Globus pallidus (tissue), 1 donor: Measurements from ENCODE around the gene OR9G1.
"Not testable (repeated sequence)": the region's sequence is repeated elsewhere in the genome, so short reads cannot be mapped to it uniquely, and the experiment has no call there.

Experiments used
- DNase-seq: peaks from one replicate; pipeline ENCODE4 v3.0.0-alpha.2; 2015; ENCODE audit warnings: low spot score

Gene OR9G1

GRCh38 chr11:56698795-56699194, at the start of gene OR9G1:
TSS of gene OR9G1 (plus strand) at chr11:56699095. CDS start at chr11:56700388, 1,293 bp downstream.
- no peak for DNase-seq

GRCh38 chr11:56659755-56660154, 39.1 kb upstream of the OR9G1 start:
- no peak for DNase-seq

- no peak for DNase-seq
These were observed 35.5 kb upstream of the OR9G1 start, which contains the start of gene OR5AR1 for GRCh38 chr11:56663386-56663785. TSS of gene OR5AR1 (plus strand) at chr11:56663686. CDS start at chr11:56663686, 0 bp downstream.

GRCh38 chr11:56670984-56671383, 27.9 kb upstream of the OR9G1 start:
- no peak for DNase-seq

GRCh38 chr11:56688554-56689100, 10.3 kb upstream of the OR9G1 start:
- DNase-seq, result no peak

- not testable (repeated sequence) for DNase-seq
These were observed 7.7 kb upstream of the OR9G1 start for GRCh38 chr11:56691179-56691578.

GRCh38 chr11:56693428-56693827, 5.5 kb upstream of the OR9G1 start:
- DNase-seq, result no peak

GRCh38 chr11:56700242-56700913, 1.5 kb downstream of the OR9G1 start:
- no peak for DNase-seq

- no peak for DNase-seq
These were observed 2.1 kb downstream of the OR9G1 start for GRCh38 chr11:56700914-56701485.

- DNase-seq, result no peak
These were observed 7.0 kb downstream of the OR9G1 start for GRCh38 chr11:56705784-56706396.

- DNase-seq, result no peak
These were observed 7.6 kb downstream of the OR9G1 start for GRCh38 chr11:56706486-56706885.

GRCh38 chr11:56714206-56714605, 15.3 kb downstream of the OR9G1 start:
- no peak for DNase-seq

GRCh38 chr11:56716379-56716854, 17.5 kb downstream of the OR9G1 start:
- no peak for DNase-seq

- DNase-seq, result no peak
These were observed 21.6 kb downstream of the OR9G1 start for GRCh38 chr11:56720513-56720912.

- DNase-seq, result no peak
These were observed 41.2 kb downstream of the OR9G1 start for GRCh38 chr11:56740107-56740506.

- DNase-seq, result no peak
These were observed 42.0 kb downstream of the OR9G1 start for GRCh38 chr11:56740886-56741285.

GRCh38 chr11:56748597-56748996, 49.7 kb downstream of the OR9G1 start, which contains the start of gene OR9G4:
TSS of gene OR9G4 (minus strand) at chr11:56748697. CDS start at chr11:56743766, 4,931 bp downstream.
- no peak for DNase-seq

GRCh38 chr11:56750190-56750589, 51.3 kb downstream of the OR9G1 start:
- DNase-seq, result no peak

GRCh38 chr11:56751480-56751879, 52.6 kb downstream of the OR9G1 start:
- no peak for DNase-seq
